Transverse colon (tissue), 4 donors: ENCODE measurements around the gene ZNF678.

Source experiments
- POLR2A ChIP-seq: fragments of 450-650 bp; IDR thresholded peaks from one replicate; pipeline ENCODE4 v1.6.1; 2016; ENCODE audit warnings: antibody characterized with exemption, mild to moderate bottlenecking, moderate library complexity
- POLR2AphosphoS5 ChIP-seq, 3 donors: sonication (generic); formaldehyde crosslinking; IDR thresholded peaks; one replicate each; pipeline ENCODE4 v1.6.1; 2016; ENCODE audit warnings: antibody characterized with exemption in 3 of 3
- TF ChIP-seq, protein P1 (sequence below), 5 experiments: fragments of 200-600 bp in 3 of 5; fragments of 450-650 bp in 2 of 5; sonication (generic) in 3 of 5; IDR thresholded peaks; 1 replicate in 2 of 5; 2 replicates in 3 of 5; pipeline ENCODE4 v1.5.1; 2016 to 2017; ENCODE audit warnings: antibody characterized with exemption in 5 of 5, inconsistent platforms in 3 of 5, mild to moderate bottlenecking in 2 of 5, moderate library complexity in 1 of 5

DNA sequence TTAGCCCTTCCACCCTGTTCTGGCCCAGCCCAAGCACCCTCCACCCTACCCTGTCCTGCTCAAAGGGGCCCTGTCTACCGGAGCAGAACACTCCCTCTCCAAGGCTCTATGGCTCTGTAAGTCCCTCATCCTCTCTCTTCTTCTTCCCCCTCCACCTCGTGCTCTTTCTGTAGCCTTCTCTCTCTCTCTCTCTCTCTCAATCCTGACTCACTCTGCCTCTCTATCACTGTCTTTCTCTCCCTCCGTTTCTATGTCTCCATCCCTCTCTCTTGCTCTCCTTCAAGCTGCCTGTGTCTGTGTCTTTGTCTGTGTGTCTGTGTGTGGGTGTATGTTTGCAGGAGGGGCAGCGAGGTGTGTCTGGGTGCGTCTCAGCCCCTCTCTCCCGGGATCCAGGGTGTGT, 1.3 kb upstream of the ZNF678 start:
- TF ChIP-seq, protein P1, sequence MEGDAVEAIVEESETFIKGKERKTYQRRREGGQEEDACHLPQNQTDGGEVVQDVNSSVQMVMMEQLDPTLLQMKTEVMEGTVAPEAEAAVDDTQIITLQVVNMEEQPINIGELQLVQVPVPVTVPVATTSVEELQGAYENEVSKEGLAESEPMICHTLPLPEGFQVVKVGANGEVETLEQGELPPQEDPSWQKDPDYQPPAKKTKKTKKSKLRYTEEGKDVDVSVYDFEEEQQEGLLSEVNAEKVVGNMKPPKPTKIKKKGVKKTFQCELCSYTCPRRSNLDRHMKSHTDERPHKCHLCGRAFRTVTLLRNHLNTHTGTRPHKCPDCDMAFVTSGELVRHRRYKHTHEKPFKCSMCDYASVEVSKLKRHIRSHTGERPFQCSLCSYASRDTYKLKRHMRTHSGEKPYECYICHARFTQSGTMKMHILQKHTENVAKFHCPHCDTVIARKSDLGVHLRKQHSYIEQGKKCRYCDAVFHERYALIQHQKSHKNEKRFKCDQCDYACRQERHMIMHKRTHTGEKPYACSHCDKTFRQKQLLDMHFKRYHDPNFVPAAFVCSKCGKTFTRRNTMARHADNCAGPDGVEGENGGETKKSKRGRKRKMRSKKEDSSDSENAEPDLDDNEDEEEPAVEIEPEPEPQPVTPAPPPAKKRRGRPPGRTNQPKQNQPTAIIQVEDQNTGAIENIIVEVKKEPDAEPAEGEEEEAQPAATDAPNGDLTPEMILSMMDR (IDR thresholded peaks at IDR 0.05): no peak
- no peak for TF ChIP-seq POLR2AphosphoS5 (IDR thresholded peaks at IDR 0.05)
- TF ChIP-seq POLR2A: no peak
